ENCODE data around the gene GCC1. TPM values are rescaled to one million over a fixed set of nuclear protein-coding genes. Genes with fewer than 3 reads are reported as not detected.
"Not testable (repeated sequence)": the region's sequence is repeated elsewhere in the genome, so short reads cannot be mapped to it uniquely, and the experiment has no call there.

Gene GCC1
- total RNA-seq, 1 donor from 2014 or later: 21.8 TPM

- H3K4me1 Mint-ChIP-seq (ENCODE audit: unreplicated experiment): no peaks in the 10 kb centered on the region
- peaks cover 8% of the 10 kb centered on the region for H3K36me3 Mint-ChIP-seq (ENCODE audit: low read depth, unreplicated experiment)
- H3K4me3 Mint-ChIP-seq (ENCODE audit: unreplicated experiment): no peak overlapping the region
- DNase-seq (ENCODE audit: low spot score): no peak
- peaks cover 15% of the 10 kb centered on the region for H3K9me3 Mint-ChIP-seq (ENCODE audit: unreplicated experiment)
- TF ChIP-seq CTCF (IDR thresholded peaks at IDR 0.05; ENCODE audit: unreplicated experiment): no peak
- H3K27ac Mint-ChIP-seq (ENCODE audit: unreplicated experiment): no peak overlapping the region
- H3K27me3 Mint-ChIP-seq (ENCODE audit: unreplicated experiment): peaks cover 1% of the 10 kb centered on the region
These were observed 39.1 kb downstream of the GCC1 start for GRCh38 chr7:127546313-127546712.

GRCh38 chr7:127541548-127541947 is 43.8 kb downstream of the GCC1 start:
- no peak for TF ChIP-seq CTCF (IDR thresholded peaks at IDR 0.05; ENCODE audit: unreplicated experiment)
- Mint-ChIP-seq H3K36me3 (ENCODE audit: low read depth, unreplicated experiment) (peaks cover 3% of the 10 kb centered on the region), H3K4me3 (ENCODE audit: unreplicated experiment) (no peak overlapping the region), H3K27ac (ENCODE audit: unreplicated experiment) (no peak overlapping the region), H3K27me3 (ENCODE audit: unreplicated experiment) (peaks cover 2% of the 10 kb centered on the region), H3K9me3 (ENCODE audit: unreplicated experiment) (peaks cover 2% of the 10 kb centered on the region), H3K4me1 (ENCODE audit: unreplicated experiment) (peaks cover 4% of the 10 kb centered on the region)
- no peak for DNase-seq (ENCODE audit: low spot score)

GRCh38 chr7:127540461-127540860 is 44.9 kb downstream of the GCC1 start:
- not testable (repeated sequence) for H3K27me3 Mint-ChIP-seq (ENCODE audit: unreplicated experiment); DNase-seq (ENCODE audit: low spot score); H3K36me3 Mint-ChIP-seq (ENCODE audit: low read depth, unreplicated experiment); H3K4me3 Mint-ChIP-seq (ENCODE audit: unreplicated experiment); H3K4me1 Mint-ChIP-seq (ENCODE audit: unreplicated experiment); H3K9me3 Mint-ChIP-seq (ENCODE audit: unreplicated experiment); H3K27ac Mint-ChIP-seq (ENCODE audit: unreplicated experiment)

GRCh38 chr7:127539116-127539515 is 46.3 kb downstream of the GCC1 start:
- Mint-ChIP-seq H3K36me3 (ENCODE audit: low read depth, unreplicated experiment) (no peaks in the 10 kb centered on the region), H3K4me3 (ENCODE audit: unreplicated experiment) (no peak overlapping the region), H3K4me1 (ENCODE audit: unreplicated experiment) (peaks cover 5% of the 10 kb centered on the region), H3K9me3 (ENCODE audit: unreplicated experiment) (no peaks in the 10 kb centered on the region), H3K27me3 (ENCODE audit: unreplicated experiment) (peaks cover 2% of the 10 kb centered on the region), H3K27ac (ENCODE audit: unreplicated experiment) (no peak overlapping the region)
- TF ChIP-seq CTCF (IDR thresholded peaks at IDR 0.05; ENCODE audit: unreplicated experiment): no peak
- no peak for DNase-seq (ENCODE audit: low spot score)

GRCh38 chr7:127536741-127537140 is 48.7 kb downstream of the GCC1 start:
- peaks cover 5% of the 10 kb centered on the region for H3K4me1 Mint-ChIP-seq (ENCODE audit: unreplicated experiment)
- H3K36me3 Mint-ChIP-seq (ENCODE audit: low read depth, unreplicated experiment): no peaks in the 10 kb centered on the region
- peaks cover 2% of the 10 kb centered on the region for H3K27me3 Mint-ChIP-seq (ENCODE audit: unreplicated experiment)
- H3K4me3 Mint-ChIP-seq (ENCODE audit: unreplicated experiment): peak overlapping the region; percentile 34
- DNase-seq (ENCODE audit: low spot score): no peak
- no peak overlapping the region for H3K27ac Mint-ChIP-seq (ENCODE audit: unreplicated experiment)
- TF ChIP-seq CTCF (IDR thresholded peaks at IDR 0.05; ENCODE audit: unreplicated experiment): no peak
- no peaks in the 10 kb centered on the region for H3K9me3 Mint-ChIP-seq (ENCODE audit: unreplicated experiment)

GRCh38 chr7:127536394-127536691 is 49.1 kb downstream of the GCC1 start:
- no peak for DNase-seq (ENCODE audit: low spot score)
- Mint-ChIP-seq H3K9me3 (ENCODE audit: unreplicated experiment) (no peaks in the 10 kb centered on the region), H3K36me3 (ENCODE audit: low read depth, unreplicated experiment) (no peaks in the 10 kb centered on the region), H3K27ac (ENCODE audit: unreplicated experiment) (no peak overlapping the region), H3K4me3 (ENCODE audit: unreplicated experiment) (no peak overlapping the region), H3K4me1 (ENCODE audit: unreplicated experiment) (peaks cover 5% of the 10 kb centered on the region), H3K27me3 (ENCODE audit: unreplicated experiment) (peaks cover 2% of the 10 kb centered on the region)
- no peak for TF ChIP-seq CTCF (IDR thresholded peaks at IDR 0.05; ENCODE audit: unreplicated experiment)
